Epithelial cell of esophagus (primary cell): ENCODE measurements around the gene ABAT.

Experiments used
- DNase-seq: peaks from one replicate; pipeline ENCODE4 v3.0.0; 2010; ENCODE audit warnings: low read depth
- H3K4me3 ChIP-seq: 2 replicates; pipeline ENCODE4 v1.5.1; 2011; ENCODE audit warnings: mild to moderate bottlenecking, low read length, control low read depth
- TF ChIP-seq, protein P1 (sequence below): IDR thresholded peaks from 2 replicates; pipeline ENCODE4 v1.5.1; 2011; ENCODE audit warnings: low read depth, mild to moderate bottlenecking, low read length, control low read depth, inconsistent platforms; ENCODE audit not compliant: insufficient read depth; ENCODE audit errors: missing control alignments

The ABAT gene

GRCh38 chr16:8661703-8662102 is 12.7 kb upstream of the ABAT start:
- TF ChIP-seq, protein P1, sequence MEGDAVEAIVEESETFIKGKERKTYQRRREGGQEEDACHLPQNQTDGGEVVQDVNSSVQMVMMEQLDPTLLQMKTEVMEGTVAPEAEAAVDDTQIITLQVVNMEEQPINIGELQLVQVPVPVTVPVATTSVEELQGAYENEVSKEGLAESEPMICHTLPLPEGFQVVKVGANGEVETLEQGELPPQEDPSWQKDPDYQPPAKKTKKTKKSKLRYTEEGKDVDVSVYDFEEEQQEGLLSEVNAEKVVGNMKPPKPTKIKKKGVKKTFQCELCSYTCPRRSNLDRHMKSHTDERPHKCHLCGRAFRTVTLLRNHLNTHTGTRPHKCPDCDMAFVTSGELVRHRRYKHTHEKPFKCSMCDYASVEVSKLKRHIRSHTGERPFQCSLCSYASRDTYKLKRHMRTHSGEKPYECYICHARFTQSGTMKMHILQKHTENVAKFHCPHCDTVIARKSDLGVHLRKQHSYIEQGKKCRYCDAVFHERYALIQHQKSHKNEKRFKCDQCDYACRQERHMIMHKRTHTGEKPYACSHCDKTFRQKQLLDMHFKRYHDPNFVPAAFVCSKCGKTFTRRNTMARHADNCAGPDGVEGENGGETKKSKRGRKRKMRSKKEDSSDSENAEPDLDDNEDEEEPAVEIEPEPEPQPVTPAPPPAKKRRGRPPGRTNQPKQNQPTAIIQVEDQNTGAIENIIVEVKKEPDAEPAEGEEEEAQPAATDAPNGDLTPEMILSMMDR: no peak
- DNase-seq: no peak
- H3K4me3 ChIP-seq: no peak overlapping the region

- no peak overlapping the region for H3K4me3 ChIP-seq
- DNase-seq: no peak
- TF ChIP-seq, protein P1: no peak
Measured at GRCh38 chr16:8663192-8664089, 11.0 kb upstream of the ABAT start.

DNA sequence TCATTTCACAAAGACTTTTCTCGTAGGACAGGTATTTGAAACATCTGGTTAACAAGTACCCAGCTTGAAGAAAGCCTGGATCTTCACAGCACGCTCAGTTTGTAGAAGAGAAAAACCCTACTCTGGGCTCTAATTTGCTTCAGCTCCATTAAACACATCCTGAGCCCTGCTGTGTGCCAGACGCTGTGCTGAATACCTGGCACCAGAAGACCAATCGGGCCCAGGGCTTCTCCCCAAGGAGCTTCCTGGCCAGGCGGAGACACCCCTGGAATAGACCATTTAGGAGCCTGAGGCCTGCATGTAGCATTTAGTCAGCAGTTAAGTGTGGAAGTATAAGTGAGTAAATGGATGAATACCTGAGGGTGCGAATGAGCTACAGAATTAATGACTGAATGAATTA is 8.9 kb upstream of the ABAT start:
- H3K4me3 ChIP-seq: no peak overlapping the region
- TF ChIP-seq, protein P1: no peak
- no peak for DNase-seq

GRCh38 chr16:8667492-8667891 is 6.9 kb upstream of the ABAT start:
- no peak overlapping the region for H3K4me3 ChIP-seq
- TF ChIP-seq, protein P1: no peak
- DNase-seq: no peak

GRCh38 chr16:8668113-8668512 is 6.3 kb upstream of the ABAT start:
- TF ChIP-seq, protein P1: no peak
- H3K4me3 ChIP-seq: no peak overlapping the region
- DNase-seq: no peak

GRCh38 chr16:8669481-8669880 is 4.9 kb upstream of the ABAT start:
- no peak for DNase-seq
- TF ChIP-seq, protein P1: no peak
- H3K4me3 ChIP-seq: no peak overlapping the region

- TF ChIP-seq, protein P1: no peak
Measured at GRCh38 chr16:8670014-8670560, 4.3 kb upstream of the ABAT start.

More at GRCh38 chr16:8670014-8670560, 4.3 kb upstream of the ABAT start:
- H3K4me3 ChIP-seq: no peak overlapping the region
- DNase-seq: no peak
